Esophagus muscularis mucosa (tissue), 4 donors: ENCODE measurements around the gene EPN1. TPM values are rescaled to one million over a fixed set of nuclear protein-coding genes. Genes with fewer than 3 reads are reported as not detected.

Experiments
- DNase-seq: peaks from one replicate; pipeline ENCODE4 v3.0.0-alpha.2; 2017; ENCODE audit errors: extremely low spot score
- H3K27ac ChIP-seq, 4 donors: fragments of 200-600 bp; sonication (generic); replicated peaks in 1 of 4; 1 replicate in 3 of 4; 2 replicates in 1 of 4; pipeline ENCODE4 v1.5.1; 2016 to 2019; ENCODE audit warnings: mild to moderate bottlenecking in 1 of 4
- H3K27me3 ChIP-seq, 4 donors: fragments of 200-600 bp; sonication (generic); one replicate each; pipeline versions ENCODE4 v1.5.1 to v1.6.0; 2016 to 2019
- H3K36me3 ChIP-seq, 4 donors: fragments of 200-600 bp; sonication (generic); one replicate each; pipeline ENCODE4 v1.5.1; 2016 to 2019
- H3K4me1 ChIP-seq, 4 donors: fragments of 200-600 bp; sonication (generic); one replicate each; pipeline ENCODE4 v1.5.1; 2016 to 2019
- H3K4me3 ChIP-seq, 4 donors: fragments of 200-600 bp; sonication (generic); 1 replicate in 2 of 4; 2 replicates in 2 of 4; pipeline ENCODE4 v1.5.1; 2016 to 2019; ENCODE audit warnings: mild to moderate bottlenecking in 4 of 4, moderate library complexity in 1 of 4
- H3K9me3 ChIP-seq, 4 donors: fragments of 200-600 bp; sonication (generic); 1 replicate in 3 of 4; 2 replicates in 1 of 4; pipeline ENCODE4 v1.5.1; 2016 to 2019
- CTCF ChIP-seq, 3 experiments: fragments of 200-600 bp in 2 of 3; fragments of 450-650 bp in 1 of 3; sonication (generic) in 2 of 3; IDR thresholded peaks; one replicate each; pipeline ENCODE4 v1.5.1; 2017 to 2019; ENCODE audit warnings: antibody characterized with exemption in 3 of 3, mild to moderate bottlenecking in 2 of 3, moderate library complexity in 1 of 3
- EP300 ChIP-seq: sonication (generic); formaldehyde crosslinking; IDR thresholded peaks from one replicate; pipeline ENCODE4 v1.6.1; 2017; ENCODE audit warnings: antibody characterized with exemption
- POLR2A ChIP-seq: fragments of 450-650 bp; IDR thresholded peaks from one replicate; pipeline ENCODE4 v1.6.1; 2017; ENCODE audit warnings: antibody characterized with exemption, moderate library complexity, mild to moderate bottlenecking, low read depth
- POLR2AphosphoS5 ChIP-seq, 2 donors: sonication (generic); formaldehyde crosslinking; IDR thresholded peaks; one replicate each; pipeline ENCODE4 v1.6.1; 2017; ENCODE audit warnings: antibody characterized with exemption in 2 of 2
- WGBS: methylation state at CpG from one replicate; pipeline ENCODE4 v1.1.5; 2018; 5-methylcytosine and 5-hydroxymethylcytosine counted together
- intact Hi-C: fragments of 100-400 bp; cut with DNase I; formaldehyde crosslinking; loops from one replicate; pipeline ENCODE4 v1.15.1; 2023
- total RNA-seq, 4 donors: library from RNA; depleted of rRNA; stranded (reverse); fragments of >200 nt; gene quantifications; one replicate each; pipeline versions ENCODE4 v1.1.0 to v1.2.1, GENCODE V29; 2016

The EPN1 gene
- total RNA-seq, 4 donors from 2014 or later: 30.7 to 176 (median 104) TPM

DNA sequence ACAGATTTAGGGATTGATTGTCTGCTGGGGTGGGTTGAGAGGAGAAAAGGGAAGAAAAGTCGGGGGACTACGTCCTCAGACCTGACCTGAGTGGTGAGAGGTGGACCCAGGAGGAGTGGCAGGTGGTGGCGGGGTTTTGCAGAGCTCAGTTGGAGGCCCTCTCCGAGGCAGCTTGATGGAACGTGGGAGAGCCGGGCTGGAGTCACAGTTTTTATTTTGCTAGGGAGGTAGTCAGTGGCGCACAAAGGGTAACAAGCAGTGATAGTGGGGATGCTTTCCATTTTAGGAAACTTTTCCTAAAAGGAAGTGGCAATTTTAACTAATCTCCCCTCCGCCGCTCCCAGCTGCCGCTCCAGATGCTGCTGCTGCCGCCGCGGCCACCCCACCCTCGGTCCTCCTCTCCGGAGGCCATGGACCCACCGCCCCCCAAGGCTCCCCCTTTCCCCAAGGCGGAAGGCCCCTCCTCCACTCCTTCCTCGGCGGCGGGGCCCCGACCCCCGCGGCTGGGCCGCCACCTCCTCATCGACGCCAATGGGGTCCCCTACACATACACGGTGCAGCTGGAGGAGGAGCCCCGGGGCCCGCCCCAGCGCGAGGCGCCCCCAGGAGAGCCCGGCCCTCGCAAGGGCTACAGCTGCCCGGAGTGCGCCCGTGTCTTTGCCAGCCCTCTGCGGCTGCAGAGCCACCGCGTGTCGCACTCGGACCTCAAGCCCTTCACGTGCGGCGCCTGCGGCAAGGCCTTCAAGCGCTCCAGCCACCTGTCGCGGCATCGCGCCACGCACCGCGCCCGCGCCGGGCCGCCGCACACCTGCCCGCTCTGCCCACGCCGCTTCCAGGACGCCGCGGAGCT is 32.6 kb upstream of the EPN1 start:
- H3K27me3 ChIP-seq: no peaks in the 10 kb centered on the region
- H3K9me3 ChIP-seq: no peaks in the 10 kb centered on the region
- intact Hi-C loops: no loop called here
- TF ChIP-seq POLR2AphosphoS5 (IDR thresholded peaks at IDR 0.05) (no peak), POLR2A (no peak), EP300 (no peak), CTCF (IDR thresholded peaks at IDR 0.05) (no peak)
- peaks cover 59 to 84% (median 83%) of the 10 kb centered on the region in 4 donors for H3K4me1 ChIP-seq
- peak overlapping the region; percentile 74 to 91 (median 87) for H3K4me3 ChIP-seq
- peak overlapping the region; percentile 94 to 97 (median 94) for H3K27ac ChIP-seq
- DNase-seq: no peak
- peaks cover 0 to 28% (median 14%) of the 10 kb centered on the region in 4 donors for H3K36me3 ChIP-seq
- 2% methylated on average over 20 of the region's 65 CpGs for WGBS

- Histone ChIP-seq H3K36me3 (peaks cover 0 to 21% (median 14%) of the 10 kb centered on the region in 4 donors), H3K4me3 (peak within 1 kb of the TSS; percentile 74 to 91 (median 87)), H3K27me3 (no peaks in the 10 kb centered on the region), H3K9me3 (no peaks in the 10 kb centered on the region), H3K27ac (peak within 1 kb of the TSS; percentile 94 to 97 (median 94)), H3K4me1 (peaks cover 54 to 82% (median 80%) of the 10 kb centered on the region in 4 donors)
- peak; percentile 63 to 68 for TF ChIP-seq POLR2AphosphoS5 (IDR thresholded peaks at IDR 0.05)
- no peak for TF ChIP-seq EP300
- TF ChIP-seq CTCF (IDR thresholded peaks at IDR 0.05): peak in 1 of 3 experiments; percentile 30
- TF ChIP-seq POLR2A: no peak
- under 1% methylated on average over 26 of the region's 56 CpGs for WGBS
- intact Hi-C loops: no loop called here
- no peak for DNase-seq
These were observed 31.8 kb upstream of the EPN1 start, which contains the start of gene ZNF581 for GRCh38 chr19:55643003-55643886. ZNF581 (plus strand) TSS chr19:55643649; CDS start chr19:55644572, 923 bp downstream.

DNA sequence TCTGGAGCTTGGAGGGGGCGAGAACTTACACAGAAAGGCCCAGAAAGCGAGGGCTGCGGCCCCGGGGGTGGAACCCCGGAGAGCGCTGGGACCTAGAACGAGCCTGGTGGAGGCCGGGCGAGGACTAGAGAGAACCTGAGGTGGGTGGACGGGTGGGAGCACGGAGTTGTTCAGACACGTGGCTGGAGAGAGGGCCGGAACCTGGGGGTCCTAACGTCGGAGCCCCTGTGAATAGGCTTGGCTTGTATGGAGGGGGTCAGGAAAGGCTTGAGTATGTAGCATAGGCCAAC is 31.2 kb upstream of the EPN1 start:
- peaks cover 55 to 82% (median 80%) of the 10 kb centered on the region in 4 donors for H3K4me1 ChIP-seq
- no peak for DNase-seq

More for the DNA sequence above, 31.2 kb upstream of the EPN1 start:
- Histone ChIP-seq H3K36me3 (peaks cover 0 to 17% (median 12%) of the 10 kb centered on the region in 4 donors), H3K4me3 (peak overlapping the region; percentile 74 to 91 (median 87)), H3K27me3 (no peaks in the 10 kb centered on the region), H3K9me3 (no peaks in the 10 kb centered on the region), H3K27ac (peak overlapping the region; percentile 94 to 97 (median 94))
- intact Hi-C loops: no loop called here
- TF ChIP-seq EP300 (no peak), POLR2A (no peak), POLR2AphosphoS5 (IDR thresholded peaks at IDR 0.05) (no peak), CTCF (IDR thresholded peaks at IDR 0.05) (no peak)
- 1% methylated on average over 13 of the region's 15 CpGs for WGBS
